Limb (tissue), 2 donors: ENCODE results near the gene HEPACAM.
"Not testable (repeated sequence)": the region's sequence is repeated elsewhere in the genome, so short reads cannot be mapped to it uniquely, and the experiment has no call there.

ENCODE experiments used
- DNase-seq, 2 donors: peaks; one replicate each; pipeline ENCODE4 v3.0.0-alpha.2; 2016; ENCODE audit errors: extremely low spot score in 2 of 2

The HEPACAM gene, protein sequence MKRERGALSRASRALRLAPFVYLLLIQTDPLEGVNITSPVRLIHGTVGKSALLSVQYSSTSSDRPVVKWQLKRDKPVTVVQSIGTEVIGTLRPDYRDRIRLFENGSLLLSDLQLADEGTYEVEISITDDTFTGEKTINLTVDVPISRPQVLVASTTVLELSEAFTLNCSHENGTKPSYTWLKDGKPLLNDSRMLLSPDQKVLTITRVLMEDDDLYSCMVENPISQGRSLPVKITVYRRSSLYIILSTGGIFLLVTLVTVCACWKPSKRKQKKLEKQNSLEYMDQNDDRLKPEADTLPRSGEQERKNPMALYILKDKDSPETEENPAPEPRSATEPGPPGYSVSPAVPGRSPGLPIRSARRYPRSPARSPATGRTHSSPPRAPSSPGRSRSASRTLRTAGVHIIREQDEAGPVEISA

DNA sequence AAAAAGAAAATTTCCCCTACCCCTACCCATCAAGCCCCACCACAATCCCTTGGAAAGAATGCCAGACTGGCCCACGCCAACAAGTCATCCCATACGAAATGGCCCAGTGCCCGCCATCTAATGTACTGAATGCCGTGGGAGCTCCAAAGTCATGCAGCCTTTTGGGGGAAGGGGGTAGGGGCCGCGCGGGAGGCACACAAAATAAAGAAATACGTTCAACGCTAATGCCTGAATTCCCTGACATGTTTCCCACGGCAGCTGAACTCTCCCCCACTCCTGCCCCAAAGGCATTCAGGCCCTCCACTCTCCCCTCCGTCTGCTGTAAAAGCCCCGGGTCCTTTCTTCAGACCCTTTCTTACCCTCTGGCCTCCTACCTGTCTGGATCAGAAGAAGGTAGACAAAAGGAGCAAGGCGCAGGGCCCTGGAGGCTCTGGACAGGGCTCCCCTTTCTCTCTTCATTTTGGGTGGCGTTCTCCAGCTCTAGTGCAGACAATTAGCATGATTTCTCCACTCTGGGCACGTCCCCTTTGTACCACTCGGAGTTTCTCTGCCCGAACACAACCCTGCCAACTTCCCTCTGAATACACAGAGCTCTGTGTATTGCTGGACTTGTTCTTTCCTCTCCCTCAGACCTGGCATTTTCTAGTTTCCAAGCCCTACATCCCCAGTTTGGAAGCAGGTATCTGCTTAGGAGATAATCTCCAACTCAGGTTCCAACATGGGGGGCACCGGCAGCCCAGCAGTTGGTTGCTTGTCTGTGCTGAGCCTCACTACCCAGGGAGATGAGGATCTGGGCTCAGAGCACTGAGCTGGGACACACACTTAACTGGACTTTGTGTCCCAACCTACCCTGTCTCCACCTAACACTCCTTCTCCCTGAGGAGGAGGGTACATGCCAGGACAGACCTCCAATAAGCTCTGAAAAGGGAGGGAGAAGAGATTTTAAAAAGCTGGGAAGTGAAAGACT, at the start of gene HEPACAM:
Gene HEPACAM, minus strand, starts transcription at position 500 of the 967 bp plus-strand sequence. Its CDS starts 41 bp downstream, at position 459.
- DNase-seq, result no peak

DNA sequence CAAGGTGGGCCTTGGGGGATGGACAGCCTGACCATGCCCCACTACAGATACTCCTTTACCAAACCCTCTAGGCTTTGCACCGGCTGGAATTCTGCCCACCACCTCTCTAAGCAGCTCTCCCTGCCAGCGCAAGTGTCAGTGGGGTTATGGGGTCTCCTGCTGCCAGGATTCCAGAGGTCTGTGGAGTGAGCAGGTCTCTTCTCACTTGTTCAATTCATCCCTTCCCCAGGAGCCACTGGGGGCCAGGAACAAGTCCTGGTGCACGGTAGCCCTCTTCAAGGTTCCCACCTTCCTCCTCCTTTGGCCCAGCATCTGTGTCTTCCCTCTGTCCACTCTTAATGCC, 48.6 kb upstream of the HEPACAM start:
- DNase-seq, result no peak

DNA sequence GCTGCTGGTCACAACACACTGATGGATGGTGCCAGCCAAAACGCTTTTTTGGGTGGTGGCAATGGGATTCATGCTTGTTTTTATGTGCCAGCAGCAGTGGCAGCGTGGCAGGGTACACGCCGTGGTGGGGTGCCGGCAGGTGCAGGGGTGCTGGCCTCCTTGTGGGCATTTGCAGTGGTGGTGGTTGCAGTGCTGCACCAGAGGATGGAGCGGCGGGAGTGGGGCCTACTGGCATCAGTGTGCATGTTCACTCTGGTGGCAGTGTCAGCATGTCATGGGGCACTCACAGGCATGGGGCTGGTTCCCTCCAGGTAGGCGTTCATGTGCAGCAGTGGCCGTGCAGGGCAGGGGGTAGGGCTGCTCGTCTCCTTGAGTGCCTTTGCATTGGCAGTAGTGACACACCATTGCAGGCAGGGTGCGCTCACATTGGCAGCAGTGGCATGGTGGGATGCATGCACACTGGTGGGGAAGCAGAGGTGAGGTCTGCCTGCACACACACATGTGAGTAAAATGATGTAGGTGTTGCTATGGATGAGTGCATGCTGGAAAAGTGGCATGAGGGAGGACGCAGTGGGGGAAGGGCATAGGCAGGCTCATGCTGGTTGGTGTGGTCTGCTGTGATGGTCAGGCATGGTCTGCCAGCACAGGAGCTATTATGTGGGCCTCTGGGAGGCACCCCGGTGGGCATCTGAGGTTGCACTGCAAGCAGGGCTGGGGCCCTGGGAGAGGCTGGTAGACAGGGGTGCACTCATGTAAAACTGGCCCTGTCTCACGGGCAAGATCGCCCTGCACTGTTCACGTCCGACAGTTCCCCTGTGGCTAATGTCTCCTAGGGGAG, 48.0 kb upstream of the HEPACAM start:
- DNase-seq, result no peak

DNA sequence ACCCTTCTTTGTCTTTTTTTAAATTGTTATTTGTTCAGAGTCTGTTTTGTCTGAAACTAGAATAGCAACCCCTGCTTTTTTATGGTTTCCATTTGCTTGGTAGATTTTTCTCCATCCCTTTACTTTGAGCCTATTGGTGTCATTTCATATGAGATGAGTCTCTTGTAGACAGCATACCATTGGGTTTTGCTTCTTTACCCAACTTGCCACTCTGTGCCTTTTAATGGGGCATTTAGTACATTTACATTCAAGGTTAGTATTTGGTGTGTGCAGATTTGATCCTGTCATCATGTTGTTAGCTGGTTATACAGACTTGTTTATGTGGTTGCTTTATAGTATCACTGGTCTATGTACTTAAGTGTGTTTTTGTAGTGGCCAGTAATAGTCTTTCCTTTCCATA, 46.2 kb upstream of the HEPACAM start:
- no peak for DNase-seq

DNA sequence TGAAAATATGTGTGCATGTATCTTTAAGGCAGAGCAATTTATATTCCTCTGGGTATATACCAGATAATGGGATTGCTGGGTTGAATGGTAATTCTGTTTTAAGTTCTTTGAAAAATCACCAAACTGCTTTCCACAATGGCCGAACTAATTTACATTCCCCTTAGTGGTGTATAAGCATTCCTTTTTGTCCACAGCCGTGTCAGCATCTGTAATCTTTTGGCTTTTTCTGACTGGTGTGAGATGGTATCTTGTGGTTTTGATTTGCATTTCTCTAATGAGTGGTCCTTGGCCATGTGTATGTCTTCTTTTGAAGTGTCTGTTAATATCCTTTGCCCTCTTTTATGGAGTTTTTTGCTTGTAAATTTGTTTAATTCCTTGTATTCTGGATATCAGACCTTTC, 42.5 kb upstream of the HEPACAM start:
- no peak for DNase-seq

DNA sequence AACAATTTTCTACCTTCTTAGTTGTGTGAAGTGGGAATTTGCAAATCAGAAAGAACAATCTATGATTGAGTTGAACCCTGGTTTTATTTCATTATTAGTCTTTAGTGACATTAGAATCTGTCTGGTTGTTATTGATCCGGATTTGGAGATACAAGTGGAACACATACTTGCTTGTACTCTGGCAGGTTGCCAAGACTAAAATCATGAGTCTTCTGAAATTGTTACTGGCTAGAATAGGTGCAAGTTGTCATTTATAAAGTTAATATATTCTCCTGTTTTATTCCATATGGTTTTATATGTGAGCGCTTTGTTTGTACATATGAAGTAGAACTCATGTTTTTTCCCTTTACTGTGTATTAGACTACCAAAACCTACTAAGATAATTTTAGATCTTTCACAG, 41.2 kb upstream of the HEPACAM start:
- DNase-seq, result no peak

DNA sequence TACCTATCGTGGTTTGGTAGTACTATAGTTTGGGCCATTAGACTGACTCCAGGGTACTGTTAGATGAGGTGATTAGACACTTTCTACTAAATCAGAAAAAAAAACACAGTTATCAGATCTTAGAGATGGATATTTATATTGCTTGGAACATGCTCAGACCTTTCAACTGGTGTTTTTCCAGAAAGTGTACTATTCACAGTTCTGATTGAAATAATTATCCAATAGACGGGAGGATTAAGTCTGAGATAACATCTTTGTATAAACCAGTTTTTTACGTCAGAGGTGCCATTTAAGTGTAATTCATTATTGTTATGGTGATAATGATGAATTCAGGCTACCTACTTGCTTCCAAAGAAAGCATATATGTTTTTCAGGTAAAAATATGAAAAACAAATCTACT, 40.7 kb upstream of the HEPACAM start:
- no peak for DNase-seq

DNA sequence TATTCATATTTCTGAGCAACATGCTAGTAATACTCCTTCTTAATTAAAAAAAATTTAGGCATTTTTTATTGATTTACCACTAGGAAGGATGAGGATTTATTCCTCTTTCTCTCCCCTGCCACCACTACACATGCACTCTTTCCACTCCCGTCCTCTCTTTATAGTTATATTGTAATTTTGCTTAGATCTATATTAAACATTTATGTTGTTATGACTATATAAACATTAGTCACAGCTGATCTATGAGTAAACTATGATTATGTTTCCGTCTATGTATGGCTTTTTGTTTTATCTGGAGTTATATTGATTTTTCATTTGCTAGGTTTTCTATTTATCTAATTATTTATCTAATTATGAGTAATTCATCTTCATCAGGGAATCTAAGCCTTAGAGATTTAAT, 36.0 kb upstream of the HEPACAM start:
- DNase-seq, result no peak

DNA sequence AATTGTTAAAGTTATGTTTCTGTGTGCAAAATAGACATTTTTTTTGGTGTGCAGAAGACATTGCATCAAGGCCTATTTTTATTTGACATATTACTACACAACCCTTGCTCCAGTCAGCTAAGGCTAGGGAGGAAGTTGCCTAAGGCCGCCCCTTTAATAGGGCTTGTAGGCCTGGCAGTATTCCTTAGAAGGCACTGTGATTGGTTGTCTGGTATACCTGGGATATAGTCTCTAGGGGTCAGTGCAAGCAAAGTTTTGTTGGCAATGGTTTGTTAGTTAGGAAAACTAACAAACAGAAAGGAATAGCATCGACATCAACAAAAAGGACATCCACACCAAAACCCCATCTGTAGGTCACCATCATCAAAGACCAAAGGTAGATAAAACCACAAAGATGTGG, 35.1 kb upstream of the HEPACAM start:
- DNase-seq, result no peak

DNA sequence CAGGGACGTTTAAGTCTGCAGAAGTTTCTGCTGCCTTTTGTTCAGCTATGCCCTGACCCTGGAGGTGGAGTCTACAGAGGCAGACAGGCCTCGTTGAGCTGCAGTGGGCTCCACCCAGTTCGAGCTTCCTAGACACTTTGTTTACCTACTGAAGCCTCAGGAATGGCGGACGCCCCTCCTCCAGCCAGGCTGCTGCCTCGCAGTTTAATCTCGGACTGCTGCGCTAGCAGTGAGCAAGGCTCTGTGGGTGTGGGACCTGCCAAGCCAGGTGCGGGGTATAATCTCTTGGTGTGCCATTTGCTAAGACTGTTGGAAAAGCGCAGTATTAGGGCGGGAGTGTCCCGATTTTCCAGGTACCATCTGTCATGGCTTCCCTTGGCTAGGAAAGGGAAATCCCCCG, 32.4 kb upstream of the HEPACAM start:
- not testable (repeated sequence) for DNase-seq

DNA sequence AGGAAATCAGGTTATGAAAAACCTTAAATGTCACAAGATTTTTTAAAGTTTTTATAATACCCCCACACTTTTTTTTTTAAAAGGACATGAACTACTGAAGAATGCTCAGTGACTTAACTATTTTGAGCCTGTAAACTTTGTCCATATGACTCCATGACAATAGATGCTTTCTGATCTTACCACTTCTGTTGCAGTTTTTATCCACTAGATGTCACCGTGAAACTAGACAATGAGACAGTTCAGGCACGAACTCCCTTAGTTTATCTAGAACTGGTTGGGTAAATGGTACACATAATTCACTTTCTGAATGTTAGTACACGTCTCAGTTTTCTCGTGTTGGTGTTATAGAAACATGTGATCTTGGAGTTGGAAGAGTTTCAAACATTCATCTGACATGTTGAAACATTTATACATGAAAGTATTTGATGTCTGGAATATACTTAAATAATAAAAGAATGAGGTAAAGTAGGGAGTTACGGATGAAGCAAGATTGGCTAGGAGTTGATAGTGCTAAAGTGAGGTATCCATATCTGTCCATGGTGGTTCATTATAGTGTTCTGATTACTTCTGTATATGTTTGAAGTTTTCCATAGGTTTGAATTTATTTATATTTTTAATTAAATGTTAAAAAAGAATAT, 26.2 kb upstream of the HEPACAM start:
- DNase-seq, result peak in 1 of 2 donors; percentile 79

DNA sequence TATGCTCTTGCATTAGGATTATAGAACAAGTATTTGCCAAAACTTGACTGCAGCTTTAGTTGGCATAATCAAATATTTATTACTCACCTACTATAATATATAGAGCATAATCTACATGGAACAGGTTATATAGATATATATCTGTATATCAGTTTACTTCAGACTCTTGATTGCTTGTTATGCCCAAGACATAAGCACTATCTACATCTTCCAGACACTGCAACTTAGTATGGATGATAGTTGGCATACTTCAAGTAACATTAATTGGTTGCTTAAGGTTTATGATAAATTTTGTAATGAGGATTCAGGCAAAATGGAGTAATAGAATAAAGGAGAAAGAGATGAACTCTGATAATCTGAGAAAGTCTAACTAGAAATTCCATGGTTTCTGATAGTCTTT, 19.2 kb upstream of the HEPACAM start:
- DNase-seq, result no peak

DNA sequence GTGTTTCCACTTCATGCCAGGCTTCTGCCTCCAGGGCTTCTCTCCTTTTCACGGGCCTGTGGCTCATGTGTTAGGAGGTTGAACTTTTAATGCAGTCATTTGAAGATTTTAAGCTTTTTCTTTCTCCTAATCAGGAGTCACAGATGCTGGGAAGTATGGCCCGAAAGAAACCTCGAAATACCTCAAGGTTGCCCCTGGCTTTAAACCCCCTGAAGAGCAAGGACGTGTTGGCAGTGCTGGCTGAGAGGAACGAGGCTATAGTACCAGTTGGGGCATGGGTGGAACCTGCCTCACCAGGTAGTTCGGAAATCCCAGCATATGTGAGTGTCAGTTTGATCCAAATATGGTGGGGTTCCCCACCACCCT, 18.7 kb upstream of the HEPACAM start:
- no peak for DNase-seq

DNA sequence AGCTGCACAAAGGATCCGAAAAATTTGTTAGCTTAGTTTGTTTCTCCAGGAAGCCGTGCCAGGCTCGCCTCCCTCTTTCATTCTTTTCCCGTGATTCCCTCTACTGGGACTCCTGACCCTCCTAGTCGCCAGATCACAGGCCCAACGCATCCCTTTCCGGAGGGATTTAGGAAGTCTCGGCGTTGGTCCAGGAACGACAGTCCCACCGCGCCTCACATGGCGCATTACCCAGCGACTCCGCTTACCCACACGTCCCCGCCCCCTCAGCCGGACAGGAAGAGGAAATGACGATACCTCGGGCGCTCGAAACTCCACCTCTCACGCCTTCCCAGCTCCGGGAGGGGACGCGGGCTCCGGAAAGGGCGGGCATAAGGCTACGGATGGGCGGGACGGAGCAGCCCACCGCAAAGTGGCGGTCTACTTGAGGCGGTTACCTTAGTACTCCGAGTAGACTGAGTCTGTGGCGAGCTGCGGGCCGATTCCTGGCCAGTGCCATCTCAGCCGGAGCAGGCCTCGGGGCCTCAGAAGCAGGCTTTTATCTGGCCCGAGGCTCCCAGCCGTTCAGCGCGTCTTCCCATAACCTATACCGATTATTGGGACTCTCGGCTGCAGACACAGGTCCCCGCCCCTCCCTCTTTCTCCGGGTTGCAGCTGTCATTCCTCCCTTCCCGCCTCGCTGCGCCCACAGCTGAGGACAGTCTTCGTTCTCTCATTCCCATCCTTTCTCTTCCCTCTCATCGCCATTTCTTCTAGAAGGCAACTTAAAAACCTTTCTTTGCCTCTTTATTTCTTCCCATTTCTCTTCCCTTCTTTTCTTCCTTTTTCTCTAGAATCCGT, 18.1 kb upstream of the HEPACAM start, which contains the start of gene CCDC15:
Gene CCDC15, plus strand, starts transcription at position 450 of the 837 bp plus-strand sequence. CDS start 531 bp downstream, outside the sequence.
- DNase-seq, result peak; percentile 97 to 99

DNA sequence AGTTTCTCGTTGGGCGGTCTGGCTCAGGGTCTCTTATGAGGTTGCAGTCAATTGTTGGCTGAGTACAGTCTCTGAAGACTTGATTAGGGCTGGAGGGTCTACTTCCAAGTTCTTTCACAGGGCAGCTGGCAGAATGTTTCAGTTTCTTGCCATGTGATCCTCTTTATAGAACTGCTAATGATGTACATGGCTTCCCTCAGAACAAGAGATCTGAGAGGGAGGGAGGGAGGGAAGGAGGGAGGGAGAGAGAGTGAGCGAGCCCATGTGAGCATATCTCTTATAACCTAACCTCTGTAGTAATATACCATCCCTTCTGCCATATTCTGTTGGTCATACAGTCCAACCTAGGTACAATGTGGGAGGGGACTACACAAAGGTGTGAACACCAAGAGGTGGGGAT, 15.5 kb upstream of the HEPACAM start:
- DNase-seq, result no peak

DNA sequence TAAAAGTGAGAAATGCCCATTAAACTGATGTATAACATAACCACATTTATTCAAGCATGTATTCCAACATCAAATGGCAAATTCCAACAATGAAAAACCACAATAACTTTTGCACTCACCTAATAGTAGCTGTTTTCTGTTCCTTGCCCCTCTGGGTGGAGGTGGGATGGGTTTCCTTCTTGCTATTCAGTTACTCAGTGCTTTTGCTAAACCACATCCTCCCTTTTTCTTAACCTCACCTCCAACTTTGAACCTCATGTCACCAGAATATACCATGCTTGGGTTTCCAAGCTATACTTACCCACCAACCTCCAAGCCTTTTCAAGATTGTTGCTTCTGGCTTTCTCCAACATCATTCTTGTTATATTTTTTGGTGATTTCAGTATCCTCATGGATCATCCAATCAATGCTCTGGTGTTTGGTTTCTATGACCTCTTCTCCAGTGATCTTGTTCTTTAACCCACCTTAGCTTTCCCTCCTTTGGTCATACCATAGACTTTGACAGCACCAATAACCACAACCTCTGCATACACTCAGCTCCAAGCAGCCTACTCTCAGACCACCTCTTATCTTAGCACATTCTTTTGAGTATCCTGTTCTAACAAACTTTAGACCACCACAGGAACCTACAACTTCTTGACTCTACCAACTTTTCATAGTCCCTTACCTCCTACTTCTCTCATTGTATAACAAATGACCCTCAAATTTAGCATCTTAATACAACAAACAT, 14.9 kb upstream of the HEPACAM start:
- DNase-seq, result no peak

DNA sequence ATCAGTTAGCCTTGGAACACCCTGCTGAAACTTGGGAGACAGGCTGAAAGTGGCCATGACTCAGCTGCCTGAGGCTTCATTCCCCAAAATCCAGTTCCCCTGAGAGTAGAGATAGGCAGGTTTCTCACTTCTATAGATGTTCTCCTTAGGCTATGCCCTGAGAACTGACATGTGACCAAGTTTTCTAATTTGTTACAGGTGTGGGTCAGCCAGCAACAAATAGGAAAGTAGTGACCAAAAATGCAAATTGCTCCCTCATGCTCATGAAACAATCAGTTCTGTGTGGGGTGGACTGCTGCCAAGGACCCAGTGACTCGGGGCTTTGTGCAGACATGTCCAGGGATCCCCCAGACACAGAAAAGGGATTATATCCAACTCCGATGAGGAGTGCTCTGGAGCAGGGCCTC, 10.9 kb upstream of the HEPACAM start:
- no peak for DNase-seq

DNA sequence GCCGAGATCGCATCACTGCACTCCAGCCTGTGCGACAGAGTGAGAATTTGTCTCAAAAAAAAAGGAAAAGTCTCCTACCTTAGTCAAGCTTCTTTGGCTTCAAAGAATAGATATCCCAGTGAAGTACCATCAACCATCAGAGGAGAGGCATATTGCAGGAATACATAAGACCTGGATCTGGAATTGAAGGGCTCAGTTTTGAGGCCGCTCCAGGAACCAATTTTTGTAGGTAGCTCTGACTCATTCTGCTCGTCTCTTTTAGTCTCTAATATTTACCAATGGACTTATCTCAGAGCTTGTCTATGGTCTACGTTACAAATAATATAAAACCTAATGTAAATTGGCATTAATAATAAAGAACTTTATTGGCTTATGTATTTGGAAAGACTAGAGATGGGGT, 10.0 kb upstream of the HEPACAM start:
- DNase-seq, result no peak

DNA sequence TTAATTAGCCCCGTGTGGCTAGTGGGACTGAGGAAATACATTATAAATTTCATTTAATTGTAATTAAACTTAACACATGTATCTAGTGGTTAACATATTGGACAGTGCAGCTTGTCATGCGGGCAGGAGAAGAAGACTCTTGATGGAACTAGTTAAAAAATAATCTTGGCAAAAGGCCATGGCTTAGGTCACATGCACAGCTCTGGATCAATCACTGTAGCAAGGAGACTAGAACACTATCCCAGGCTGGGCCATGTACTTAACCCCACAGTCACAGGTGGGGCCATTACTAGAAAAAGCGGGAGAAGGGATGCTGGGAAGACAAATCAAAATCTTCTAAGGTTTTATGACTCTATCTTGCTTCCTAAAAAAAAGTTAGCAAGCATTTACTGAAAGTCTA, 8.7 kb upstream of the HEPACAM start:
- DNase-seq, result no peak
